Measurements from ENCODE around the gene WASF3. TPM values are rescaled to one million over a fixed set of nuclear protein-coding genes. Genes with fewer than 3 reads are reported as not detected.

The WASF3 gene
- total and polyA plus RNA-seq, 2 of the 13 experiments (the other 11 are each of a cell fraction or from before 2014, with no cell fraction given): 10.4 to 17.2 TPM

DNA sequence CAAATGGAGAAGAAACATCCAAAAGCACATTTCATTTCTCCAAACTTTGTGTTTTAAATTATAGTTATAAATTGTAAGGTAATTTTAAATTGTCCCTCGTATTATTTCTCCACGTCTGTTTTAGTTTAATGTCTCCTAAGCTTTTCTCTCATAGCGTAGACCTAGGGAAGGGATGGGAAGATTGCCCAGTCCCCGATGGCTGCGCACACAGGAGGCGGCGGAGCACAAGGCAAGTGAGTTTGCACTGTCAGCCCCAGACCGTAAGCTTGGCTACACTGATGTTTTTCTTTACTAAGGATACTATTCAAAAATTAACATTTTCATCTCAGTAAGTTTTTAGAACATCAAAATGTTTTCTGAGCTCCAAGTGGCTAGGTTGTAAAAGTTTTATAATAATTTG lies 130.8 kb downstream of the WASF3 start:
- Histone ChIP-seq H3K9ac (ENCODE audit: insufficient read depth, low read depth, low read length) (no peak overlapping the region), H3K27ac (ENCODE audit: extremely low read length, insufficient read depth, low read length) (no peak overlapping the region), H3K4me1 (ENCODE audit: insufficient read depth, low read length) (no peaks in the 10 kb centered on the region), H3K79me2 (ENCODE audit: insufficient read depth, low read length) (no peaks in the 10 kb centered on the region), H3K4me3 (replicated peaks in 1 of 3; ENCODE audit: insufficient read depth in 1 of 3, low read depth in 2 of 3, low read length in 3 of 3) (no peak overlapping the region), H3K4me2 (ENCODE audit: low read depth, low read length) (no peak overlapping the region), H3K27me3 (ENCODE audit: control insufficient read depth in 1 of 2, insufficient read depth in 2 of 2, low read length in 2 of 2) (no peaks in the 10 kb centered on the region), H2AFZ (ENCODE audit: low read length) (no peak overlapping the region), H3K9me3 (ENCODE audit: low read length) (no peaks in the 10 kb centered on the region), H4K20me1 (ENCODE audit: insufficient read depth, low read length) (no peaks in the 10 kb centered on the region), H3K36me3 (replicated peaks in 1 of 2; ENCODE audit: control insufficient read depth in 1 of 2, insufficient read depth in 2 of 2, low read length in 2 of 2) (peaks cover 3 to 6% of the 10 kb centered on the region in 2 experiments; a peak in 2 of 5 replicates)
- intact Hi-C loops (cut with micrococcal nuclease; ENCODE audit: unreplicated experiment): no loop called here
- POLR2A ChIA-PET: no interaction called here
- no peak for TF ChIP-seq ZKSCAN8 (CRISPR knock-in tag; IDR thresholded peaks at IDR 0.05; ENCODE audit: borderline replicate concordance)
- no peak for TF ChIP-seq CENPT (CRISPR knock-in tag; IDR thresholded peaks at IDR 0.05; ENCODE audit: low read depth)
- TF ChIP-seq, protein P1, sequence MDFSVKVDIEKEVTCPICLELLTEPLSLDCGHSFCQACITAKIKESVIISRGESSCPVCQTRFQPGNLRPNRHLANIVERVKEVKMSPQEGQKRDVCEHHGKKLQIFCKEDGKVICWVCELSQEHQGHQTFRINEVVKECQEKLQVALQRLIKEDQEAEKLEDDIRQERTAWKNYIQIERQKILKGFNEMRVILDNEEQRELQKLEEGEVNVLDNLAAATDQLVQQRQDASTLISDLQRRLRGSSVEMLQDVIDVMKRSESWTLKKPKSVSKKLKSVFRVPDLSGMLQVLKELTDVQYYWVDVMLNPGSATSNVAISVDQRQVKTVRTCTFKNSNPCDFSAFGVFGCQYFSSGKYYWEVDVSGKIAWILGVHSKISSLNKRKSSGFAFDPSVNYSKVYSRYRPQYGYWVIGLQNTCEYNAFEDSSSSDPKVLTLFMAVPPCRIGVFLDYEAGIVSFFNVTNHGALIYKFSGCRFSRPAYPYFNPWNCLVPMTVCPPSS (IDR thresholded peaks at IDR 0.05): no peak
- no peak for DNase-seq (ENCODE audit: low spot score)
- in situ Hi-C loops (cut with HindIII; ENCODE audit: extremely low pct_ligation_motif_present, low pct_unique_long_range_greater_than_20kb): no loop called here
- 83% methylated on average over 8 of the region's 8 CpGs for WGBS (ENCODE audit: low lambda C conversion rate)
- no peak for ATAC-seq
- TSS peak; percentile 25 for BruUV-seq (replicated peaks)
- no peak for FAIRE-seq
- CTCF ChIA-PET (ENCODE audit: low intra/inter-chr PET ratio, low total read pairs): no interaction called here

DNA sequence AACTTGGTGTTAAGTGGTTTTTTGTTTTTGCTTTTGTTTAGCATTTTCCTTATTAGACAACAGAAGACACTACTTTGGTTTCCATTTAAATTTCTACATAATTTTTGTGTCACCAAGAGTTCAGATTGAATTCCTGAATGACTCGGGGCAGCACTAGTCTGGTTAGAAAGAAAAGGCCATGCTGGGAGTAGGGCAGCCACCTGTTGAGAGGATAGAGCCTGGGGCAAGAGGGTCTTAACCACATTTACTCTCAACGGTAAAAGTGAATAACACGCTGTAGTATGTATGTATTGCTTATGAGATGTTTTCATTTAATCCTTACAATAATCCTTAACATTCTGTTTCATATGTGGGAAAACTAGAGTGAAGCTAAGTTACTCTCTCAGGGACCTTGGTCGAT lies 131.5 kb downstream of the WASF3 start:
- ChIA-PET CTCF (ENCODE audit: low intra/inter-chr PET ratio, low total read pairs) (no interaction called here), POLR2A (no interaction called here)
- no peaks in the 10 kb centered on the region for H3K27me3 ChIP-seq (ENCODE audit: control insufficient read depth in 1 of 2, insufficient read depth in 2 of 2, low read length in 2 of 2)
- peaks cover 3 to 4% of the 10 kb centered on the region in 2 experiments; a peak in 2 of 5 replicates for H3K36me3 ChIP-seq (replicated peaks in 1 of 2; ENCODE audit: control insufficient read depth in 1 of 2, insufficient read depth in 2 of 2, low read length in 2 of 2)
- no peaks in the 10 kb centered on the region for H3K9me3 ChIP-seq (ENCODE audit: low read length)
- H3K27ac ChIP-seq (ENCODE audit: extremely low read length, insufficient read depth, low read length): no peak overlapping the region
- H2AFZ ChIP-seq (ENCODE audit: low read length): no peak overlapping the region
- H3K79me2 ChIP-seq (ENCODE audit: insufficient read depth, low read length): no peaks in the 10 kb centered on the region
- no TSS peak for BruUV-seq (replicated peaks)
- in situ Hi-C loops (cut with HindIII; ENCODE audit: extremely low pct_ligation_motif_present, low pct_unique_long_range_greater_than_20kb) (no loop called here), intact Hi-C loops (cut with micrococcal nuclease; ENCODE audit: unreplicated experiment) (no loop called here)
- no peak for FAIRE-seq
- no peak for ATAC-seq
- no peaks in the 10 kb centered on the region for H4K20me1 ChIP-seq (ENCODE audit: insufficient read depth, low read length)
- no peaks in the 10 kb centered on the region for H3K4me1 ChIP-seq (ENCODE audit: insufficient read depth, low read length)
- no peak for DNase-seq (ENCODE audit: low spot score)
- WGBS (ENCODE audit: low lambda C conversion rate): 50% methylated on average over 4 of the region's 4 CpGs
- H3K4me3 ChIP-seq (replicated peaks in 1 of 3; ENCODE audit: insufficient read depth in 1 of 3, low read depth in 2 of 3, low read length in 3 of 3): no peak overlapping the region
- no peak overlapping the region for H3K9ac ChIP-seq (ENCODE audit: insufficient read depth, low read depth, low read length)
- no peak overlapping the region for H3K4me2 ChIP-seq (ENCODE audit: low read depth, low read length)
- TF ChIP-seq, protein P2, sequence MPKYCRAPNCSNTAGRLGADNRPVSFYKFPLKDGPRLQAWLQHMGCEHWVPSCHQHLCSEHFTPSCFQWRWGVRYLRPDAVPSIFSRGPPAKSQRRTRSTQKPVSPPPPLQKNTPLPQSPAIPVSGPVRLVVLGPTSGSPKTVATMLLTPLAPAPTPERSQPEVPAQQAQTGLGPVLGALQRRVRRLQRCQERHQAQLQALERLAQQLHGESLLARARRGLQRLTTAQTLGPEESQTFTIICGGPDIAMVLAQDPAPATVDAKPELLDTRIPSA (CRISPR knock-in tag; IDR thresholded peaks at IDR 0.05; ENCODE audit: borderline replicate concordance): no peak
- no peak for TF ChIP-seq ZBTB38 (CRISPR knock-in tag; IDR thresholded peaks at IDR 0.05)
- no peak for TF ChIP-seq ZNF569 (CRISPR knock-in tag; IDR thresholded peaks at IDR 0.05; ENCODE audit: borderline replicate concordance)
- TF ChIP-seq XRCC5 (optimal IDR thresholded peaks at IDR 0.05; ENCODE audit: low read length): no peak
- no peak for TF ChIP-seq FOSL2 (CRISPR knock-in tag; IDR thresholded peaks at IDR 0.05)
- TF ChIP-seq, protein P3, sequence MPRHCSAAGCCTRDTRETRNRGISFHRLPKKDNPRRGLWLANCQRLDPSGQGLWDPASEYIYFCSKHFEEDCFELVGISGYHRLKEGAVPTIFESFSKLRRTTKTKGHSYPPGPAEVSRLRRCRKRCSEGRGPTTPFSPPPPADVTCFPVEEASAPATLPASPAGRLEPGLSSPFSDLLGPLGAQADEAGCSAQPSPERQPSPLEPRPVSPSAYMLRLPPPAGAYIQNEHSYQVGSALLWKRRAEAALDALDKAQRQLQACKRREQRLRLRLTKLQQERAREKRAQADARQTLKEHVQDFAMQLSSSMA (CRISPR knock-in tag; IDR thresholded peaks at IDR 0.05): no peak
- TF ChIP-seq SOX13 (IDR thresholded peaks at IDR 0.05): no peak
- TF ChIP-seq SOX13 (CRISPR knock-in tag; conservative IDR thresholded peaks at IDR 0.05 in 1 of 2, IDR thresholded peaks at IDR 0.05 in 1 of 2): no peak
- no peak for TF ChIP-seq TEAD3 (CRISPR knock-in tag; optimal IDR thresholded peaks at IDR 0.05; ENCODE audit: borderline replicate concordance)
- TF ChIP-seq, protein P4, sequence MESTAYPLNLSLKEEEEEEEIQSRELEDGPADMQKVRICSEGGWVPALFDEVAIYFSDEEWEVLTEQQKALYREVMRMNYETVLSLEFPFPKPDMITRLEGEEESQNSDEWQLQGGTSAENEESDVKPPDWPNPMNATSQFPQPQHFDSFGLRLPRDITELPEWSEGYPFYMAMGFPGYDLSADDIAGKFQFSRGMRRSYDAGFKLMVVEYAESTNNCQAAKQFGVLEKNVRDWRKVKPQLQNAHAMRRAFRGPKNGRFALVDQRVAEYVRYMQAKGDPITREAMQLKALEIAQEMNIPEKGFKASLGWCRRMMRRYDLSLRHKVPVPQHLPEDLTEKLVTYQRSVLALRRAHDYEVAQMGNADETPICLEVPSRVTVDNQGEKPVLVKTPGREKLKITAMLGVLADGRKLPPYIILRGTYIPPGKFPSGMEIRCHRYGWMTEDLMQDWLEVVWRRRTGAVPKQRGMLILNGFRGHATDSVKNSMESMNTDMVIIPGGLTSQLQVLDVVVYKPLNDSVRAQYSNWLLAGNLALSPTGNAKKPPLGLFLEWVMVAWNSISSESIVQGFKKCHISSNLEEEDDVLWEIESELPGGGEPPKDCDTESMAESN (CRISPR knock-in tag; conservative IDR thresholded peaks at IDR 0.05): no peak
- TF ChIP-seq ZNF782 (CRISPR knock-in tag; IDR thresholded peaks at IDR 0.05; ENCODE audit: borderline replicate concordance): no peak

Measured in HepG2 (cell line).